ENCODE measurements around the gene RACGAP1. TPM values are rescaled to one million over a fixed set of nuclear protein-coding genes. Genes with fewer than 3 reads are reported as not detected.
"Not testable (repeated sequence)": the region's sequence is repeated elsewhere in the genome, so short reads cannot be mapped to it uniquely, and the experiment has no call there.

Gene RACGAP1
- total and polyA plus RNA-seq, 2 of the 4 experiments (the other 2 are of a cell fraction): 37.9 to 110 TPM

- H2BK15ac ChIP-seq (ENCODE audit: low read depth, low read length); ATAC-seq (ENCODE audit: low read depth); H2BK20ac ChIP-seq (ENCODE audit: low read depth, low read length); H3K27ac ChIP-seq (ENCODE audit: insufficient read depth, low read length); H4K91ac ChIP-seq (ENCODE audit: insufficient read depth, low read depth, low read length); H3K4me2 ChIP-seq (ENCODE audit: low read depth, low read length); H2AFZ ChIP-seq (replicated peaks; ENCODE audit: low read length, poor library complexity); H3K18ac ChIP-seq (ENCODE audit: low read depth, low read length); intact Hi-C loops (cut with micrococcal nuclease); H3K23ac ChIP-seq (ENCODE audit: low read depth, low read length); in situ Hi-C loops (cut with MboI; ENCODE audit: low sequenced_read_pairs); POLR2A ChIA-PET (ENCODE audit: unreplicated experiment); H3K4me1 ChIP-seq (ENCODE audit: control insufficient read depth, insufficient read depth, low read length); H3K9ac ChIP-seq (ENCODE audit: low read depth, low read length); dilution Hi-C loops (cut with HindIII; ENCODE audit: low sequenced_read_pairs, unreplicated experiment); H3K9me3 ChIP-seq (ENCODE audit: control insufficient read depth, insufficient read depth, low read length); H3K56ac ChIP-seq (ENCODE audit: extremely low read depth, insufficient read depth, low read length); H4K8ac ChIP-seq (ENCODE audit: low read depth in 2 of 2, low read length in 2 of 2); H3K27me3 ChIP-seq (ENCODE audit: control insufficient read depth, insufficient read depth, low read length); H3K4me3 ChIP-seq (ENCODE audit: insufficient read depth, low read depth, low read length); H4K20me1 ChIP-seq (ENCODE audit: insufficient read depth, low read length); H3K14ac ChIP-seq (replicated peaks; ENCODE audit: low read depth, low read length); H2AK5ac ChIP-seq (ENCODE audit: low read depth, low read length); H2BK5ac ChIP-seq (ENCODE audit: low read depth, low read length, poor library complexity, severe bottlenecking); H3K36me3 ChIP-seq (ENCODE audit: control insufficient read depth, insufficient read depth, low read length); H4K5ac ChIP-seq (ENCODE audit: low read depth, low read length); H3K4ac ChIP-seq (ENCODE audit: low read depth, low read length); H2BK120ac ChIP-seq (ENCODE audit: low read depth, low read length); H2AK9ac ChIP-seq (replicated peaks; ENCODE audit: low read depth, low read length, poor library complexity); DNase-seq: not testable (repeated sequence)
- TSS peak; percentile 86 for BruUV-seq (replicated peaks)
- H3K79me1 ChIP-seq (ENCODE audit: low read depth in 1 of 2, low read length in 2 of 2): peaks cover 3 to 37% of the 10 kb centered on the region in 2 experiments; a peak in 3 of 4 replicates
- WGBS, 2 experiments (ENCODE audit: extremely low coverage in 2 of 2, insufficient read length in 1 of 2): no CpG with 5 or more reads among the region's 2 CpGs
- CTCF ChIA-PET: interaction anchor here (0.6 to 0.7 kb wide), 2 partner anchors 73 to 790 kb away, joined by 3 to 4 read pairs; no protein-coding TSS in a partner anchor
- H3K9me1 ChIP-seq (ENCODE audit: insufficient read depth, low read length): peaks cover 12% of the 10 kb centered on the region
These were observed 35.9 kb downstream of the RACGAP1 start for GRCh38 chr12:49989400-49989799.

Measured in IMR-90 (cell line).